Activated T-helper 9 cell treated with anti-CD3 and anti-CD28 coated beads, Interleukin-2, amount 50 U/mL, for 16 hours (primary cell): Measurements from ENCODE around the gene EML4.
A peak's percentile ranks its signal among the peaks of the same experiment; 100 is the strongest.
"Not testable (repeated sequence)": the region's sequence is repeated elsewhere in the genome, so short reads cannot be mapped to it uniquely, and the experiment has no call there.

Experiments used
- DNase-seq: peaks from one replicate; pipeline ENCODE4 v3.0.0-alpha.2; 2020; ENCODE audit warnings: low read depth

The EML4 gene, protein sequence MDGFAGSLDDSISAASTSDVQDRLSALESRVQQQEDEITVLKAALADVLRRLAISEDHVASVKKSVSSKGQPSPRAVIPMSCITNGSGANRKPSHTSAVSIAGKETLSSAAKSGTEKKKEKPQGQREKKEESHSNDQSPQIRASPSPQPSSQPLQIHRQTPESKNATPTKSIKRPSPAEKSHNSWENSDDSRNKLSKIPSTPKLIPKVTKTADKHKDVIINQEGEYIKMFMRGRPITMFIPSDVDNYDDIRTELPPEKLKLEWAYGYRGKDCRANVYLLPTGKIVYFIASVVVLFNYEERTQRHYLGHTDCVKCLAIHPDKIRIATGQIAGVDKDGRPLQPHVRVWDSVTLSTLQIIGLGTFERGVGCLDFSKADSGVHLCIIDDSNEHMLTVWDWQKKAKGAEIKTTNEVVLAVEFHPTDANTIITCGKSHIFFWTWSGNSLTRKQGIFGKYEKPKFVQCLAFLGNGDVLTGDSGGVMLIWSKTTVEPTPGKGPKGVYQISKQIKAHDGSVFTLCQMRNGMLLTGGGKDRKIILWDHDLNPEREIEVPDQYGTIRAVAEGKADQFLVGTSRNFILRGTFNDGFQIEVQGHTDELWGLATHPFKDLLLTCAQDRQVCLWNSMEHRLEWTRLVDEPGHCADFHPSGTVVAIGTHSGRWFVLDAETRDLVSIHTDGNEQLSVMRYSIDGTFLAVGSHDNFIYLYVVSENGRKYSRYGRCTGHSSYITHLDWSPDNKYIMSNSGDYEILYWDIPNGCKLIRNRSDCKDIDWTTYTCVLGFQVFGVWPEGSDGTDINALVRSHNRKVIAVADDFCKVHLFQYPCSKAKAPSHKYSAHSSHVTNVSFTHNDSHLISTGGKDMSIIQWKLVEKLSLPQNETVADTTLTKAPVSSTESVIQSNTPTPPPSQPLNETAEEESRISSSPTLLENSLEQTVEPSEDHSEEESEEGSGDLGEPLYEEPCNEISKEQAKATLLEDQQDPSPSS

DNA sequence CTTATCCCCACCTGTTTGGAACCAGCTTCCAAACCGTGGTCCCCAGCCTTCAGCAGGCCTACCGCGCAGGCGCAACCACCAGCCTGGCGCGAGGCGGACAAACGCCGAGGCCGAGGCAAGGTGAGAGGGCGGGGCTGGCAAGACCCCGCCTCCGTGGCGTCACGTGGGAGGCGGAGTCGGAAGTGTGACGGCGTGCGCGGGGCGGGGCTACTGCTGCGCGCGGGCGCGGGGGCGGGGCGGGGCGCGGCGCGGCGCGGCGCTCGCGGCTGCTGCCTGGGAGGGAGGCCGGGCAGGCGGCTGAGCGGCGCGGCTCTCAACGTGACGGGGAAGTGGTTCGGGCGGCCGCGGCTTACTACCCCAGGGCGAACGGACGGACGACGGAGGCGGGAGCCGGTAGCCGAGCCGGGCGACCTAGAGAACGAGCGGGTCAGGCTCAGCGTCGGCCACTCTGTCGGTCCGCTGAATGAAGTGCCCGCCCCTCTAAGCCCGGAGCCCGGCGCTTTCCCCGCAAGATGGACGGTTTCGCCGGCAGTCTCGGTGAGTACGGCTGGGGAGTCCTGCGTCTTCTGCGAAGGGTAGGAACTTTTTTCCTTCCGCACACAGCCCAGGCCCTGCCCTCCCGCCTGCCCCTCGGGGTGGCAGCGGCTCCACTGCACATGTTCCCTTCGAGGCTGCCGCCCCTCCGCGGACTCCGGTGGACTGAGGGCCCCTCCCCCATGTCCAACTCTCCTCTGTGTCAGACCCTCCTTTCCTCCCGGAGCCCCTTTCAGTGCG is at the start of gene EML4:
EML4 (plus strand) TSS at position 254 of the 774 bp plus-strand sequence; CDS start at position 513, 259 bp downstream.
- peak; percentile 86 for DNase-seq

DNA sequence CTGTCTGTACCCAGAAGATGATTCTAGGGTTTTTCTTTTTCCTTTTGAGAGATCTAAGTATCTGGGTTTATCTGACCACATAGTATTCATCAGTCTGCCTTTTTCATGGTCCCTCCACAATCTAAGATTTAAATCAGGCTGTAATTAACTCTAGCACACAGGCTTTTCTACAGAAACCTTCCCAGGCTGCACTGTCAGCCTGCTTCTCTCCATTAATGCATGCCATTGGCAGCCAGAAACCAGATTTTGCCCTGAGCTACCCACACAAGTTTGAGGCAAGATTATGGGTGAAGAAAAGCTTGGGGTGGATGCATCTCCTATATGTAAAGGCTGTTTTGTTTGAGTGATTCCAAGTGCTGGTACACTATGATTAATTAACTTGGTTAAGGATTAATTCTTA is 45.7 kb upstream of the EML4 start:
- no peak for DNase-seq

DNA sequence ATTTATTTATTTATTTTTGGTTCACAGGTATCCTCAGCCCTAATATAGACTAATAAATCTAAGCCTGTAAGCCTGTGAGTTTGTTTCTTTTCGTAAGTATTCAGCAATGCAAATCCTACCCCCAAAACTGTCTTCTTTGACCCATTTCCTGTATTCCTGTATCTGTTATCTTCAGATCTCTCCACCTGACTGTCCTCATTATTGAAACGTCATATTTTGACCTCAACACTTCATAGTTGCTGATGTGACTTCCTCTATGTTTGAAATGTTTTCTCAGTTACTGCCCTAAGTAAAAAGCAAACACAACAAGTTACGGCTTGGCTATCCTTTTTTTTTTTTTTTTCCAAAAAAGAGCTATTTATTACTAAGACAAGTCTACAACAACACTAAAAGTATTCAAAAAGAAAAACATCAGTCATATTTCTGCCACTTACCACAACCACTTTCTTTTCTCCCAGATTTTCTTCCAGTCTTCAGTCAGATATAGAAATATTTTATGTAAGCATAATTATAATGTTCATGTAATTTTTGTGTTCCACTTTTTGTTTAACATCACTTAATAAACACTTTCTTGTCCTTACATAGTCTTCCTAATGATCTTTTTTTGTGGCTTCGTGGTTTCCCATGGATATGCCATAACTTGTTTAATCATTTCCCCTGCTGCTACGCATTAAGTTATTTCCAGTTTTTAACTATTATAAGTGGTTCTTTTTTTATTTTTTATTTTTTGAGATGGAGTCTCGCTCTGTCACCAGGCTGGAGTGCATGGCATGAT is 45.0 kb upstream of the EML4 start:
- DNase-seq: no peak

DNA sequence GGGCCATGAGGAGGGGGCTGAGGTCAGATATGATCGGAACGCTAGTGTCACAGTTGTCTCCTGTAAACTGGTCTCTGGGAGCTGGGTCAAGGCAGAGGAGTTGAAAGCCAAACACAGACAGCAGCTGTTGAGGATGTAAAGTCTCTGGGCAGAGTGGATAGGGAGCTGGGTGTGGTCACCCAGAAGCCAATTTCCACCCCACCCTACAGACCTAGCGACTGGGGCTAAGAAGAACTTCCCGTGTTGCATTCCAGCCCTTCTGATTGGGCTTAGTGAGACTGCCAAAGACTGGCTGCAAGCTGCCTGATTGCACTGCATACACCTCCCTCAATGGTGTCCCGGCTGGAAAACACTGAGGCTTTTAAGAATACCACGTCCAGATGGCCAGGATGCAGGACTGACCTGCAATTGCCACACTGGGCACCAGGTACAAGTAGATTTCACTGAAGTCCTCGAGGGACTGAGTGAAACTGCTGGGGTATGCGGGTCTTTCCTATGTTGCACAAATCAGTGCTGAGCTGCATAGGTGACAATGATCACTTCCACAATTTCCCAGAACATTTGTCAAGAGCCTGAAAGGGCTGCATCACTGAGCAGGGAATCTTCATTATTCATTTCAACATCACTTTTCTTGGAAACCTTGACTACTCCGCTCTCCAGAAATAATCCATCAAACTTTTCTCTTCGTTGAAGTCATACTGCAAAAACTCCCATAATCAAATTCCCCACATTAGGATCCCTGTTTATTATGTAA is 43.1 kb upstream of the EML4 start:
- no peak for DNase-seq

DNA sequence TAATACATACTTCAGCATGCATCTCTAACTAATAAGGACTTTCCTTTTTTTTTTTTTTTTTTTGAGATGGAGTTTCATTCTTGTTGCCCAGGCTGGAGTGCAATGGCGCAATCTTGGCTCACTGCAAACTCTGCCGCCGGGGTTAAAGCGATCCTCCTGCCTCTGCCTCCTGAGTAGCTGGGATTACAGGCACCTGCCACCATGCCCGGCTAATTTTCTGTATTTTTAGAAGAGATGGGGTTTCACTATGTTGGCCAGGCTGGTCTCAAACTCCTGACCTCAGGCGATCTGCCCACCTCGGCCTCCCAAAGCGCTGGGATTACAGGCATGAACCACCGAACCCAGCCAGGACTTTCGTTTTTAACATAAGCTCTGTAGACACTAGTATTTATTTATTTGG is 42.3 kb upstream of the EML4 start:
- DNase-seq: not testable (repeated sequence)

DNA sequence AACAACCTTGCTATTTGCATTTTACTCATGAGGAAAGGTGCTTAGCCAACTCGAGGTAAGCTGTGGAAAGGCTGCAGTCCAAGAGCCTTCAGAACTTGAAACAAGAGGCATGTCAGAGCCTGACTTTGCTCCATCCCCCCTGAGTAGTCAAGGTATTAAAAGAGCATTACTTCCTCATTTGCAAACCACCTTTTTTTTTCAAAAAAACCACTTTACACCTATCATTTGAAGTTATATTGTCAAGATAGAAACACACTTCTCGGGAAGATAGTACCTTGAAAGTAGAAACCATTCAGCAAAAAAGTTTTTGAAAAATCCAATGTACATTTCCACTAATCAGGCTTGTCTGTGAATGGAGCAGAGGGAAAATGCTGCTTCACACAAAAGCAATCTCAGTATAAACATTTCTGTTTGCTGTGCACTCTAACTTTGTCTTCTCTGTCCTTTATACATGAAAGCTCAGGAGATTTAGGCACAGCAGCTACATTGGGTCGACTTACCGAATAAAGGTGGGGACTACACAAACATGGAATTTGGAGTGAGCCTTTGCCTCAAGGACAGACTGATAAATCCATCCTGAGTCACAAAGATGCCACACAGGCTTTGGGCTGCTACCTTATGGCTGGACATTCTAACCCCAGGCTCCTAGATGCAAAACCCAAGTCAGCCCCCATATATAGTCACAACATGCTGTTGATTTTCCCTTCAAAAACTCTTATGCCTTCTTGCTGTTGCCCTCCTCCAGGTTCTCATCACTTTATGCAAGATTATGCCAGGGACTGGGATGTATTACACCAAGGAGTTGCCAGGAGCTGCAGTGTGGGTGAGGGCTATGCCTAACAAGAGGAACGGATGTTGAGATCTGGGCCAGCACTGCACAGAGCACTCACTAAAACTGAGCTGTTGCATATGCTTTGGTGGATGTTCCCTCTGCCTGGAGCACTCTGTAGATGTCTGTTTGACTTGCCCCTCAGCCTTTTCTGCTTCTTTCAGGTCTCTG is 41.4 kb upstream of the EML4 start:
- no peak for DNase-seq

DNA sequence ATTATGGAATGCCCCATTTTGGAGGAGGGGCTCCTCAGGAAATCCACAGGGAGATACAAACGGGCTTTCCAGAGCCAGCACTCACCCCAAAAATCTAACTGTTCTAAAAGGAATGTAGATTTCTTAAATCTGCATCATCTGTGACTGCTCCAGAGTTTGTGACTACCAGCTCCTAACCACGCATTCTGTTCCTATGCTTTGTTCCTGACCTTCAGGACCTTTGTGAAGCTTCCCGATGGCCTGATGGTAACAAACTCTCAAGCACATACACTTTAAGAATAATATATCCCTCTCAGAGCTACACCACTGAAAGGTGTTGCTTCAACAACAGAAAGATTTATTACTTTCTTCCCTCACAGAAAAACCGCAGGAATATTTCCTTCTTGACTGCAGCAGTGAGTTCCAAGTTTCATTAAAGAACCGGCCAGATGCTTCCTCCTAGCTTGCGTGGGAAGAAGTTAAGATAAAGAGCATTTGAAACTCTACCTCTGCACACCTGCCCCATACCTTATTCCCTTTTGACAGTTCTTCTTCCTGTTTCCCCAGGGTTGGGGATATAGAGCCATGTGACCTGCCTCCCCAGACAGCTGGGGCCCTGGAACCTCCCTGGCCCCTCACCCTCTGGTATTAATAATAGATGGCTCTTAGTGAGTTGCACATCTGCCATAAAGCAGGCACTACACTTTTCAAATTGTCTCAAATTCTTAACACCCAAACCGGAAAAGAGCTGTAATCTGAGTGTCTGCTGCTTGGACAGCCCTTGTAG is 40.2 kb upstream of the EML4 start:
- no peak for DNase-seq

DNA sequence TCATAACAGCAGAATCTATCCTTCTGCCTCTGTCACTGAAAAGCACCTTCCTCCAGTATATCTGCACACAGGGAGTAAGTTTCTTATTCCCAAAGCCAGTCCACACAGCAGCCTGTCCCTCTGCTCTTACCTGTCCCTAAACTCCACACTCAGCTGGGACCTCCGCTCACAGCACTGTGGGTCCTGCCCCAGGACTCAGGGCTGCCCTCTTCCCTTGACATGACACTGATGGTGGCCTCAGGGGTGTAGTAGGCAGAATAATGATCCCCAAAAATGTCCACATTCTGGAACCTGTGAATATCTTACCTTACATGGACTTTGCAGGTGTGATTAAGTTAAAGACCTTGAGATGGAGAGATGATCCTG is 39.7 kb upstream of the EML4 start:
- no peak for DNase-seq

DNA sequence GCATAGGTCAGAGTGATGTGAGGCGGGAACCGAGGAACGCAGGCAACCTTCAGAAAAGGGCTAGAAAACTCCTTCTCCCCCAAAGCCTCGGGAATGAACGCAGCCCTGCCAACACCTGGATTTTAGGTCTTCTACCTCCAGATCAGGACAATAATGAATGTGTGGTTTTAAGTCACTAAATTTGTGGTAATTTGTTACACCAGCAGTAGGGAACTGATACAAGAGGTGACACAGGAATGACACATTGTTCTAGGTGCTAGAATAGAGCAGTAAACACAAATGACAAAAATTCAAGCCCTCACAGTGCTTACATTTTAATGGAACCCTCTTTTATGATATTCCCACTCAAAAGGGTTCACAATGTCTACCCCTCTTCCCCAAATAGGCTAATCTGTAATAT is 39.2 kb upstream of the EML4 start:
- no peak for DNase-seq

DNA sequence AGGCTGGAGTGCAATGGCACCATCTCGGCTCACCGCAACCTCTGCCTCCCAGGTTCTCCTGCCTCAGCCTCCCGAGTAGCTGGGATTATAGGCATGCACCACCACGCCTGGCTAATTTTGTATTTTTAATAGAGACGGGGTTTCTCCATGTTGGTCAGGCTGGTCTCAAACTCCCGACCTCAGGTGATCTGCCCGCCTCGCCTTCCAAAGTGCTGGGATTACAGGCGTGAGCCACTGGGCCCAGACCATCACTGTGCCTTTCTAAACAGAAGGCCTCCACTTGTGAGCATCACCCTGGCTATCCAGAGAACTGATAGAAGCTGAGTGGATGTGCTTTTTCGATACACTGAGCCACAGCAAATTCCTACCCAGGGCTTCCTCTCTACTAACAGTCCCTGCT is 38.3 kb upstream of the EML4 start:
- not testable (repeated sequence) for DNase-seq

DNA sequence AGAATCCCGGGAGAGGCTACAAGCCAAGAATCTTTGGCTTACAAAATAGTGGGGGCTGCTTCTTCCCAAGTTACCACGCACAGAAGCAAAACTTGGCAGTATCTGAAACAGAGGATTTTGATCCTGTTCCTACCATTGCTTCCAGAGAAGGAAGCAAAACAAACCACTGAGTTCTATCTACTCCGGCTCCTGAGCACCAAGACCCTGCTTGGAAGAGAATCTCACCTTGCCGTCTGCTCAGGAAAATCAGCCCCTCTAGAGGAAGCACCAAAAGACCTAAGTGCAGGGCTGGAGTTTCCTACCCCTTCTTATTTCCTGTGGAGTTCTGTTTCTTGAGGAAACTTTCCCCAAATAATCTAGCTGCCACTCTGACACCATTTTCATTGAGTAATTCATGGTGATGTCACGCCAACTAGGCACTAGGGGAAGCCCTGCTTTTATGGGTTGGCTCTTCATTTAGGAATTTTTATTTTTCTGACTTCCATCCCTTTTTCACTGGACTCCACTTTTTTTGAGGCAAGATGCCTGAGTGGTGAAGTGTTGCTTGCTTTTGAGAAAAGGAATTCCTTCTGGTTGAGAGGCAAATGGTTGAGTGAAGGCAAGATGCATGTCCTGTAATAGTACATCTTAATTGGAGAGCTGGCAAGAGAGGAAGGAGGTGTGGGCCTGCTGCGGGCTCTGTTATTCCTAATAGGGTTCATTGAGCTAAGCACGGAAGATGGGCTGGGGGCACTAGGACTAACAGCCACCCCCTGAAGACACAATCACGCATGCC is 36.8 kb upstream of the EML4 start:
- DNase-seq: no peak

DNA sequence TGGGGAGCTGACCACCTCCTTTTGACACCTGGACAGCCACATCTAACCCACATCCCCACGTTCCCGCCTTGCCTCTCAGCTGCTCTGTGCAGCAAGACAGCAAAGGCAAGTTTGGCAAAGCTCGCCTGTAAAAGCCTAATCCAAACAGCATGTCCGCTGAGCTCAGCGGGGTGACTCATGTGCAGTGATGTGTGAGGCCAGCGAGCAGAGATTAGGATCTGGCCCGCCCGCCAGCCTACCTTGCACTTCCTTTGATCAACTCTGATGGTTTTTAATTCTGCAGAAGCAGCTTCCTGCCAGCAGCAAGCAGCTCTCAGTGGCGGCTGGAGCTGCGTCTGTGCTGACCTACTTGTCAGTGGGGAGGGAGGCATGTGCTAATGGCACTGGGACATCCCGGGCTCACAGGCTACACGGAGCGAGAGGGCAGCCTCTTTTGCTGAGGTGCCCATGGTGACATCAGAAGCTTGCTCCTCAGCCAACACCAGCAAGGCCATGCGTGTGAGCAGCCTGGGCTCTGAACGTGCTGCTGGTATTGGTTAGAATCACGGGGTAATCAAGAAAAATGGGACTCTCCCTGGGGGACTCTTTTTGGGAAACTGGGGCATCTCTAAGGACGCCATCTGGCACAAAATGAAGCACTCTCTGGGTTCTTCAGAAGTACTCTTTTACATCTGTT is 36.0 kb upstream of the EML4 start:
- peak; percentile 79 for DNase-seq

DNA sequence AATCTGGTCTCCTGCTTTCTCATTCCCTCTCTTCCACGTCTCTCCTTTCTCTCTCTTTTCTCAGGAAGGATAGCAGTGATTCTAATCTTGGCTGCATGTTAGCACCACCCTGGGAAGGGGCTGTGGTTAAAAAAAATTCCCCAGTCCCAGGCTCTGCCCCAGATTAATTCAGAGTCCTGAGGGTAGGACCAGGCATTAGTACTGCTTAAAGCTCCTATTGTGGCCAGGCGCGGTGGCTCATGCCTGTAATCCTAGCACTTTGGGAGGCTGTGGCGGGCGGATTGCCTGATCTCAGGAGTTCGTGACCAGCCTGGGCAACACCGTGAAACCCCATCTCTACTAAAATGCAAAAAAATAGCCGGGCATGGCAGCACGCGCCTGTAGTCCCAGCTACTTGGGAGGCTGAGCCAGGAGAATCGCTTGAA is 35.4 kb upstream of the EML4 start:
- DNase-seq: no peak

DNA sequence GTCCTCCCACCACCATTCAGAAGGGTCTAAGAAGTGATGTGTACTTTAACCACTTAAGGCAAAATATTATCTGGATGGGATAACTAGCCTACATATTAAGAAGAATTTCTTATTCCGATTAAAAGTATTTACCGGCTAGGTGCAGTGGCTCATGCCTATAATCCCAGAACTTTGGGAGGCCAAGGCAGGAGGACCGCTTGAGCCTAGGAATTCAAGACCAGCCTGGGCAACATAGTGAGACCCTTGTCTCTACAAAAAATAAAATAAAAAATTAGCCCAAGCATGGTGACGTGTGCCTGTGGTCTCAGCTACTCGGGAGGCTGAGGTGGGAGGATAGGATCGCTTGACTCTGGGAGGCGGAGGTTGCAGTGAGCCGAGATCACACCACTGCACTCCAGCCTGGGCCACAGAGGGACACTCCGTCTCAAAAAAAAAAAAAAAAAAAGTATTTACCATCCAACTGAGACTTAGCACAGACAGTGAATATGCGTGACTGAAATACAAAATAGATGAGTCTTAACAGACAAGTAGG is 34.7 kb upstream of the EML4 start:
- not testable (repeated sequence) for DNase-seq

DNA sequence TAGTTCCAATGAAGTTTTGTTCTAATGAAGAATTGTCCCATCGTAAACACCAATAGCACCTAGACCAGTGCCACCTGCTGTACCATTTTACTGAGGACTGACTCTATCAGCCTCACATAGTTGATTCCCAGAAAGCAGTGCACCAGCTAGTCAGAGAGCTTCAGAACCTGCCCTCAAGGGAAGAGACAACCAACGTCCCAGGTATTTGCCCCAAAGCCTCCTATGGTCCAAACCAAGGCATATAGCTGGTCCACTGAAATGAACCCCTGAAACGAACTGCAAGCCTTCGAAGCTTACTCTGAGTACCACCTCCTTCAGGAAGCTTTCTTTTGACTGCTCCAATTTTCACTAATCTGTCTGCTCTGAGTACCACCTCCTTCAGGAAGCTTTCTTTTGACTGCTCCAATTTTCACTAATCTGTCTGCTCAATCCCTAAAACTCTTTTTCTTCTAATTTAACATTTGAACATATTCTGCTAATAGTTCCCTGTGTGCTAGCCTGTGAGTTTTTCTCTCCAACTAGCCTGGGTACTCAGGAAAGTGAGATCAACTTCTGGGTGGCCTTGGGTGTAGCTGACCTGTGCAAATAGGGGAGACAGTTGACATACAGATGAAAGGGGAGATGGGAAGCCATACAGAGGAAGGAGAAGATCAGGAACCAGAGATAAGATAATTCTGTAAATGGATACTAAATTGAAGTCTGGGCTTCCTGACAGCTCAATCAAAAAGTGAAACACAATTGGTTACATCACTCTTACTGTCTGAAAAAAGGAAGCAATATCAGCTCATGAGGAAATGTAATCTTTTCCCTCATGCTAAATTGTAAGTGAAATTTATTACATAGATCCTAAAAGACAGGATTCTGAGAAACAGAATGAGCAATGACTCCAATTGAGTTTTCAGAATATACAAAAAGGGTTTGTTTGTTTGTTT is 33.5 kb upstream of the EML4 start:
- DNase-seq: no peak

DNA sequence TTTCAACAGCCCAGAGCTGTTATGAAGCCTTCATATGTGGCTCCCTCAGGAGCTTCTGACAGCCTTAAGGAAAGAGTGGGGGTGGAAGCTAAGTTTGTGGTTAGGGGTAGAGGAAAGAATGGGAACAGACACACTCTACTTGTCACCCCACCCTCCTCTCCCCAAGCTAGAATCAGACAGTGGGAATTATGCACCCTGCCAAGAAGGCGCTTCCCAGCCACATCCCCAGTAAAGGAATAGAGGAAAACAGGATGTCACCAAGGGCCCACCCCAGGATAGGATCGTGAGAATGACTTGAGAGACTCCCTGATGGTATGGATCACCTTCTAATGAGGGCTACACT is 32.4 kb upstream of the EML4 start:
- DNase-seq: no peak
